Neural progenitor cell (in vitro differentiated cells): ENCODE results near the gene DACH1. TPM values are rescaled to one million over a fixed set of nuclear protein-coding genes. Genes with fewer than 3 reads are reported as not detected.

Source experiments
- DNase-seq: peaks from one replicate; pipeline ENCODE4 v3.0.0-alpha.2; 2016; ENCODE audit warnings: low spot score
- H2AFZ ChIP-seq: fragments of 200-600 bp; sonication (generic); replicated peaks from 2 replicates; pipeline ENCODE4 v1.6.1; 2016; ENCODE audit warnings: antibody characterized with exemption
- H3F3A ChIP-seq: fragments of 200-600 bp; sonication (generic); 2 replicates; pipeline ENCODE4 v1.6.1; 2016; ENCODE audit warnings: antibody characterized with exemption, low read depth
- H3K27ac ChIP-seq: fragments of 200-600 bp; sonication (generic); 2 replicates; pipeline ENCODE4 v1.5.1; 2016; ENCODE audit warnings: mild to moderate bottlenecking
- H3K27me3 ChIP-seq: fragments of 200-600 bp; sonication (generic); 2 replicates; pipeline ENCODE4 v1.6.1; 2016; ENCODE audit warnings: mild to moderate bottlenecking, moderate library complexity
- H3K36me3 ChIP-seq: fragments of 200-600 bp; sonication (generic); 2 replicates; pipeline ENCODE4 v1.5.1; 2016
- H3K4me1 ChIP-seq: fragments of 200-600 bp; sonication (generic); 2 replicates; pipeline ENCODE4 v1.6.1; 2016; ENCODE audit warnings: mixed run types
- H3K4me2 ChIP-seq: fragments of 200-600 bp; sonication (generic); 2 replicates; pipeline ENCODE4 v1.6.1; 2016
- H3K4me3 ChIP-seq: fragments of 200-600 bp; sonication (generic); 2 replicates; pipeline ENCODE4 v1.5.1; 2016
- H3K79me2 ChIP-seq: fragments of 200-600 bp; sonication (generic); 2 replicates; pipeline ENCODE4 v1.6.1; 2016; ENCODE audit warnings: low read depth
- H3K9ac ChIP-seq: fragments of 200-600 bp; sonication (generic); 2 replicates; pipeline ENCODE4 v1.6.1; 2016
- H3K9me3 ChIP-seq: fragments of 200-600 bp; sonication (generic); 2 replicates; pipeline ENCODE4 v1.5.1; 2016; ENCODE audit warnings: low read depth
- H4K20me1 ChIP-seq: fragments of 200-600 bp; sonication (generic); 2 replicates; pipeline ENCODE4 v1.6.1; 2016; ENCODE audit warnings: low read depth
- H3K27ac Mint-ChIP-seq: 3 replicates; pipeline ENCODE4 v1.8.0; 2021; ENCODE audit warnings: mixed read lengths
- H3K27me3 Mint-ChIP-seq: 2 replicates; pipeline ENCODE4 v1.8.0; 2022; ENCODE audit warnings: low read depth, mild to moderate bottlenecking, inconsistent platforms, moderate library complexity, mixed read lengths; ENCODE audit not compliant: insufficient read depth
- H3K36me3 Mint-ChIP-seq: 3 replicates; pipeline ENCODE4 v1.8.0; 2021; ENCODE audit warnings: mixed read lengths
- H3K4me1 Mint-ChIP-seq: 3 replicates; pipeline ENCODE4 v1.8.0; 2021; ENCODE audit warnings: mixed read lengths
- H3K4me3 Mint-ChIP-seq: 3 replicates; pipeline ENCODE4 v1.8.0; 2021; ENCODE audit warnings: mild to moderate bottlenecking, moderate library complexity, mixed read lengths
- H3K9me3 Mint-ChIP-seq: 3 replicates; pipeline ENCODE4 v1.8.0; 2020; ENCODE audit warnings: mixed read lengths
- EZH2 ChIP-seq: fragments of 200-600 bp; sonication (generic); IDR thresholded peaks from 2 replicates; pipeline ENCODE4 v1.6.1; 2017; ENCODE audit warnings: antibody characterized with exemption, mild to moderate bottlenecking, moderate library complexity
- EZH2phosphoT487 ChIP-seq: fragments of 200-600 bp; sonication (generic); IDR thresholded peaks from 2 replicates; pipeline ENCODE4 v1.6.1; 2017; ENCODE audit warnings: antibody characterized with exemption
- total RNA-seq: library from RNA; depleted of rRNA; stranded (reverse); fragments of >200 nt; gene quantifications from 2 replicates; pipeline ENCODE4 v1.2.3, GENCODE V29; 2015; ENCODE audit warnings: low replicate concordance
- TF ChIP-seq, protein P1 (sequence below): fragments of 200-600 bp; sonication (generic); IDR thresholded peaks from 2 replicates; pipeline ENCODE4 v1.5.1; 2017; ENCODE audit warnings: antibody characterized with exemption, mild to moderate bottlenecking

The DACH1 gene
- total RNA-seq, 1 donor from 2014 or later = 27.6 TPM

DNA sequence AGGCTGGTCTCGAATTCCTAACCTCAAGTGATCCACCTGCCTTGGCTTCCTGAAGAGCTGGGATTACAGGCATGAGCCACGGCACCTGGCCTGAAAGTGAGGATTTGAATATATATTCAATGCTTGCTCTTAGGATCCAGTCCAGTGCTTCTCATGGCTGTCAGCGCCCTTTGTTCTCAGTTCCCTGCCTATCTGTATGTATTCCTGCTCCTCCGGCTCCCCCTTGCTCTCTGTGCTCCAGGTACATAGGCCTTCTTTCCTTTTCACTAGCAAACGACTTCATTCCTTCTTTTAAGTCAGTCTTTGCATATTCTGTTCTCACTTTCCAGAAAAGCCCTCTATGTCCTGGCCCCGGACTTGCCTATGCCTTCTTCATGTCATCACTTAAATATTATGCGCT, 232.8 kb downstream of the DACH1 start:
- Mint-ChIP-seq H3K27ac (peak overlapping the region; percentile 20), H3K4me1 (peaks cover 43% of the 10 kb centered on the region), H3K9me3 (no peaks in the 10 kb centered on the region), H3K4me3 (no peak overlapping the region), H3K36me3 (peaks cover 10% of the 10 kb centered on the region), H3K27me3 (no peaks in the 10 kb centered on the region)
- no peak for DNase-seq
- TF ChIP-seq EZH2phosphoT487 = no peak
- TF ChIP-seq, protein P1, sequence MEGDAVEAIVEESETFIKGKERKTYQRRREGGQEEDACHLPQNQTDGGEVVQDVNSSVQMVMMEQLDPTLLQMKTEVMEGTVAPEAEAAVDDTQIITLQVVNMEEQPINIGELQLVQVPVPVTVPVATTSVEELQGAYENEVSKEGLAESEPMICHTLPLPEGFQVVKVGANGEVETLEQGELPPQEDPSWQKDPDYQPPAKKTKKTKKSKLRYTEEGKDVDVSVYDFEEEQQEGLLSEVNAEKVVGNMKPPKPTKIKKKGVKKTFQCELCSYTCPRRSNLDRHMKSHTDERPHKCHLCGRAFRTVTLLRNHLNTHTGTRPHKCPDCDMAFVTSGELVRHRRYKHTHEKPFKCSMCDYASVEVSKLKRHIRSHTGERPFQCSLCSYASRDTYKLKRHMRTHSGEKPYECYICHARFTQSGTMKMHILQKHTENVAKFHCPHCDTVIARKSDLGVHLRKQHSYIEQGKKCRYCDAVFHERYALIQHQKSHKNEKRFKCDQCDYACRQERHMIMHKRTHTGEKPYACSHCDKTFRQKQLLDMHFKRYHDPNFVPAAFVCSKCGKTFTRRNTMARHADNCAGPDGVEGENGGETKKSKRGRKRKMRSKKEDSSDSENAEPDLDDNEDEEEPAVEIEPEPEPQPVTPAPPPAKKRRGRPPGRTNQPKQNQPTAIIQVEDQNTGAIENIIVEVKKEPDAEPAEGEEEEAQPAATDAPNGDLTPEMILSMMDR = no peak
- no peak for TF ChIP-seq EZH2
- no peaks in the 10 kb centered on the region for H4K20me1 ChIP-seq
- H2AFZ ChIP-seq = no peak overlapping the region
- no peak overlapping the region for H3K9ac ChIP-seq
- H3K27me3 ChIP-seq = no peaks in the 10 kb centered on the region
- H3K4me3 ChIP-seq = no peak overlapping the region
- H3F3A ChIP-seq = no peaks in the 10 kb centered on the region
- H3K79me2 ChIP-seq = no peaks in the 10 kb centered on the region
- H3K4me1 ChIP-seq = peaks cover 13% of the 10 kb centered on the region
- no peaks in the 10 kb centered on the region for H3K9me3 ChIP-seq
- H3K36me3 ChIP-seq = no peaks in the 10 kb centered on the region
- H3K4me2 ChIP-seq = no peak overlapping the region
- H3K27ac ChIP-seq = no peak overlapping the region

DNA sequence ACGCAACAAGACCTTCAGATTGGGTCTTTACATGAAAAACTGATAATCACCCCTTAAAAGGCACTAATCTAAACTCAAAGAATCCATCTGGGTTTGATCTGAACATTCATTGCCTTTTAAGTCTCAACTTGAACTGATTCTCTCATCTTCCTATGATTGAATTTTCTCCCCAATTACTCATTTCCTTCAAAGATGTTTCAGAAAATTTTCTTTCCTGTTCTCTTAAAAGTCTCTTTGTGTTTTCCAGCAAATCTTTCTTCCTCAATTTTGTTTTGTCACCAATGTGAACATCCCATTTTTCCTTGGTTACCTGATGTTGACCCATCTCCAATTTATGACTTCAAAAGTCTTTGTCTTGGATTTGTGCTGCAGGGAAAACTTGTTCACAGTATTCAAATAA, 234.3 kb downstream of the DACH1 start:
- H3K9me3 ChIP-seq = no peaks in the 10 kb centered on the region
- Mint-ChIP-seq H3K27ac (no peak overlapping the region), H3K4me1 (peaks cover 35% of the 10 kb centered on the region), H3K4me3 (no peak overlapping the region), H3K27me3 (peaks cover 2% of the 10 kb centered on the region), H3K36me3 (peaks cover 13% of the 10 kb centered on the region), H3K9me3 (no peaks in the 10 kb centered on the region)
- no peak overlapping the region for H3K27ac ChIP-seq
- TF ChIP-seq EZH2phosphoT487 = no peak
- TF ChIP-seq EZH2 = no peak
- TF ChIP-seq, protein P1 = no peak
- DNase-seq = no peak
- no peak overlapping the region for H2AFZ ChIP-seq
- H3K9ac ChIP-seq = no peak overlapping the region
- H4K20me1 ChIP-seq = no peaks in the 10 kb centered on the region
- H3K4me2 ChIP-seq = no peak overlapping the region
- no peaks in the 10 kb centered on the region for H3K27me3 ChIP-seq
- peaks cover 14% of the 10 kb centered on the region for H3K4me1 ChIP-seq
- no peaks in the 10 kb centered on the region for H3F3A ChIP-seq
- H3K36me3 ChIP-seq = peaks cover 8% of the 10 kb centered on the region
- no peaks in the 10 kb centered on the region for H3K79me2 ChIP-seq
- no peak overlapping the region for H3K4me3 ChIP-seq

DNA sequence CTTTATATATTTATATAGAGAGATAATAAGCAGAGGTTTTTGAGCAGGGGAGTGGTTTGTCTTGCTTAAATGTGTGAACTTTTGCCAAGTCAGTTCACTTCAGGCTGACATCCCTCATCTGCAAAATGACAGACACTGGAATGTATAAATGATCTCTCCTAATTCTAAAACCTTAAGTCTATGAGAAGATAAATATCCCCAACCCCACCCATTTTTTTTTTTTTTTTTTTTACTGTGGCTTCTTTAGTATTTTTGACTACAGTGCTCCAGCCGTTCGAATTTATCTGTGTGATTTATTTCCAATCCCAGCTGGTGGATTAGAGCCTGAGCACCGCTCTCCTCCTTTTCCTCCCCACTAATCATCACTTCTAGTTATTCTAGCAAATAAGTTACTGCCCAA, 234.8 kb downstream of the DACH1 start:
- no peak for TF ChIP-seq EZH2
- no peak for TF ChIP-seq EZH2phosphoT487
- TF ChIP-seq, protein P1 = no peak
- Histone ChIP-seq H3F3A (no peaks in the 10 kb centered on the region), H3K4me3 (no peak overlapping the region), H4K20me1 (no peaks in the 10 kb centered on the region), H3K27me3 (no peaks in the 10 kb centered on the region), H3K4me2 (no peak overlapping the region), H3K9me3 (no peaks in the 10 kb centered on the region), H2AFZ (no peak overlapping the region), H3K4me1 (peaks cover 19% of the 10 kb centered on the region), H3K36me3 (peaks cover 8% of the 10 kb centered on the region), H3K27ac (peak overlapping the region; percentile 6), H3K9ac (no peak overlapping the region), H3K79me2 (no peaks in the 10 kb centered on the region)
- no peak overlapping the region for H3K4me3 Mint-ChIP-seq
- H3K4me1 Mint-ChIP-seq = peaks cover 38% of the 10 kb centered on the region
- no peak overlapping the region for H3K27ac Mint-ChIP-seq
- peaks cover 14% of the 10 kb centered on the region for H3K36me3 Mint-ChIP-seq
- no peaks in the 10 kb centered on the region for H3K9me3 Mint-ChIP-seq
- no peak for DNase-seq
- H3K27me3 Mint-ChIP-seq = peaks cover 2% of the 10 kb centered on the region
